IgD-negative memory B cell (primary cell): ENCODE results near the gene USF3. TPM values are rescaled to one million over a fixed set of nuclear protein-coding genes. Genes with fewer than 3 reads are reported as not detected.

Source experiments
- polyA plus RNA-seq: library from polyadenylated mRNA; unstranded; fragments of 300-500 nt; fragmentation: Illumina TruSeq; gene quantifications from one replicate; pipeline ENCODE4 v1.2.3, GENCODE V29; 2021

USF3 gene
- polyA plus RNA-seq, 1 donor from 2014 or later, result 7.4 TPM

Other genes with a start within 250 kb of the USF3 start
- gene SPICE1, start 181.5 kb downstream of the USF3 start, polyA plus RNA-seq, result 4.3 TPM
- gene SIDT1, start 164.1 kb downstream of the USF3 start, polyA plus RNA-seq, result 47.5 TPM
- gene NAA50, start 49.6 kb upstream of the USF3 start, polyA plus RNA-seq, result 104 TPM
- 26.7 TPM for gene ATP6V1A, start 50.4 kb upstream of the USF3 start, polyA plus RNA-seq
- 11.8 TPM for gene GRAMD1C, start 142.1 kb upstream of the USF3 start, polyA plus RNA-seq